22Rv1 (cell line): ENCODE data around the gene ACOT7.

Experiments
- H3K27ac ChIP-seq: fragments of 450-650 bp; 2 replicates; pipeline ENCODE4 v1.5.1; 2017
- ZFX ChIP-seq: fragments of 450-650 bp; IDR thresholded peaks from 2 replicates; pipeline ENCODE4 v1.6.1; 2017; ENCODE audit warnings: antibody characterized with exemption, borderline replicate concordance
- TF ChIP-seq, protein P1 (sequence below): fragments of 450-650 bp; IDR thresholded peaks from 2 replicates; pipeline ENCODE4 v1.5.1; 2017; ENCODE audit warnings: mild to moderate bottlenecking

ACOT7 gene

DNA sequence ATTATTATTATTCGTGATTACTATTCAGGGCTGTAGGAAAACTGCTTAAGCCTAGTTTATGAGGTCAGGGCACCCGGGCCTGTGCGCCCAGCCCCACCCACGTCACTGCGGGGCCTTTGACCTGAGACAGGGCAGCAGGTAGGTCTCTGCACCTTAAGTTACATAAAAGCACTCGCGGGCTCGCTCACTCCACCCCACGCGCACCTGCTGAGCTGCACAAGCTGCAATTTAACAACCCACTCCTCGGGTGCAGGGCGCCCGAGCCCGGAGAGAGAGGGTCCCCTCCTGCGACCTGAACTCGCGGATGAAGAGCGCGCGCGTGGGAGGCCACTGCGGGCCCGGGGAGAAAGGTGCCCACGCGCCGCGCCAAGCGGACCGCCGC is 158.3 kb downstream of the ACOT7 start:
- H3K27ac ChIP-seq, result peak overlapping the region; percentile 81
- no peak for TF ChIP-seq ZFX
- TF ChIP-seq, protein P1, sequence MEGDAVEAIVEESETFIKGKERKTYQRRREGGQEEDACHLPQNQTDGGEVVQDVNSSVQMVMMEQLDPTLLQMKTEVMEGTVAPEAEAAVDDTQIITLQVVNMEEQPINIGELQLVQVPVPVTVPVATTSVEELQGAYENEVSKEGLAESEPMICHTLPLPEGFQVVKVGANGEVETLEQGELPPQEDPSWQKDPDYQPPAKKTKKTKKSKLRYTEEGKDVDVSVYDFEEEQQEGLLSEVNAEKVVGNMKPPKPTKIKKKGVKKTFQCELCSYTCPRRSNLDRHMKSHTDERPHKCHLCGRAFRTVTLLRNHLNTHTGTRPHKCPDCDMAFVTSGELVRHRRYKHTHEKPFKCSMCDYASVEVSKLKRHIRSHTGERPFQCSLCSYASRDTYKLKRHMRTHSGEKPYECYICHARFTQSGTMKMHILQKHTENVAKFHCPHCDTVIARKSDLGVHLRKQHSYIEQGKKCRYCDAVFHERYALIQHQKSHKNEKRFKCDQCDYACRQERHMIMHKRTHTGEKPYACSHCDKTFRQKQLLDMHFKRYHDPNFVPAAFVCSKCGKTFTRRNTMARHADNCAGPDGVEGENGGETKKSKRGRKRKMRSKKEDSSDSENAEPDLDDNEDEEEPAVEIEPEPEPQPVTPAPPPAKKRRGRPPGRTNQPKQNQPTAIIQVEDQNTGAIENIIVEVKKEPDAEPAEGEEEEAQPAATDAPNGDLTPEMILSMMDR, result no peak

DNA sequence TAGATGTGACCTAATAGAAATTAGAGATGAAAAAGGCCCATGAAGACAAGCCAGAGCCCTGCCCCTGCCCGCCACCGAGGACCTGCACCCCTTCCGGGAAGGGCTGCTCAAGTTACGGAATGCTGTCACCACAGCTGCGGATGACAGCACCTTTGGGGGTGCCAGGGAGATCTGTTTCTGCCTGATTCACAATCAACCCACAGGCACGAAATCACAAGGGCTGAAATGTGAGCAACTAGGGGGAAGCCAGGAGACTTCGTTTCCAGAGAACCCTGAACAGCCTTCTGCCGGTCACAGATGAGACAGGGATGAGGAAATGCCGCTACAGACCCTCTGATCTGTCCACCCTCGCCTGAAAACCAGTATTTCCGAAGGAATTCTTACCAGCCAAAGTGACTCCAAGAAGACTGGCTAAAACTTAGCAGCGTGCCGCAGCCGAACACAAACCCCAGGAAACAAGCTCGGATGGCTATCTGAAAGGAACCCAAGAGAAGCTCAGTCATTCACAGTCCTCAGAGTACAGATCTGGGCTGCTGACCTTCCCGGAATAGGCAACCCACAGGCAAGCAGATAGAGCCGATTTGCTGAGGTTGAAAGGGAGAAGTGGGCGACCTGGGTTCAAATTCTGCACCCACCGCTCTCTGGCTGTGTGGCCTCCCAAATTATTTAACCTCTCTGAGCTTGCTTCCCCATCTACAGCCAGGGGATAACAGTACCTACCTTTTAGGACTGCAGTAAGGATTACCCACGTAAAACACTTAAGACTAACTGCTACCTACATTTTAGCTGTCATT is 158.9 kb downstream of the ACOT7 start:
- peak overlapping the region; percentile 81 for H3K27ac ChIP-seq
- TF ChIP-seq, protein P1, result no peak
- TF ChIP-seq ZFX, result no peak

DNA sequence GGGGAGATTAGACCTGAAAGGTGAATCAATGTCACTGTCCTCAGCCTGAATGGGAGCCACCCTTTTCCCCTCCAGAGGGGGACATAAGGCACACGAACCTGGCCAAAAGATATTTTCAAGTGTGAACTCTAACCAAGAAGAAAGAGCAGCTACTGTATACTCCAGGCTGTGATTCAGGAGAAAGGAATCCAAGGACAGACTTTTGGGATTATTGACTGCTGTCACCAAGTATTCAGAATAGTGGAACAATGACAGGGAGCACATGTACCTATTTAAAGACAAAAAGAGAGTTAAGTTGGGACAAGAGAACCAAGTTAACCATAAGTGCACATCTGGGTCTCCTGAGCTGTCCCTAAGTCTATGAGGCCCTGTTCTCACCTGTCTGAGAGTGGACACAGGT is 160.2 kb downstream of the ACOT7 start:
- no peak for TF ChIP-seq ZFX
- TF ChIP-seq, protein P1, result no peak

DNA sequence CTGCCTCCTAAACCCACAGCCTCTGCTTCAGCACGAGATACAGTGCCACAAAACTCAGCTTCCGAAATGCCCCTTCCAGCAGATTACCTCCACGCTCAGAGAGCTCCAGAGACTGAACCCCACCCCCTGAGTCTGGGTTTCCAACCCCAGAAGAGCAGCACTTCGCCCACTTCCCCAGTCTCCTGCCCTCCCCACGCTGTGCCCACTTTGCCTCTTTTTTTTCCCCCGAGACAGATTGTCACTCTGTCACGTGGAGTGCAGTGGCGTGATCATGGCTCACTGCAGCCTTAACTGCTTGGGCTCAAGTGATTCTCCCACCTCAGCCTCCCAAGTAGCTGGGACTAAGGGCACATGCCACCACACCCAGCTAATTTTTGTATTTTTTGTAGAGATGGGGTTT is 167.9 kb downstream of the ACOT7 start:
- no peak for TF ChIP-seq ZFX
- TF ChIP-seq, protein P1, result no peak
- H3K27ac ChIP-seq, result no peak overlapping the region

More for the DNA sequence above, 160.2 kb downstream of the ACOT7 start:
- peak overlapping the region; percentile 7; the same call in 1 of the 2 replicates for H3K27ac ChIP-seq

DNA sequence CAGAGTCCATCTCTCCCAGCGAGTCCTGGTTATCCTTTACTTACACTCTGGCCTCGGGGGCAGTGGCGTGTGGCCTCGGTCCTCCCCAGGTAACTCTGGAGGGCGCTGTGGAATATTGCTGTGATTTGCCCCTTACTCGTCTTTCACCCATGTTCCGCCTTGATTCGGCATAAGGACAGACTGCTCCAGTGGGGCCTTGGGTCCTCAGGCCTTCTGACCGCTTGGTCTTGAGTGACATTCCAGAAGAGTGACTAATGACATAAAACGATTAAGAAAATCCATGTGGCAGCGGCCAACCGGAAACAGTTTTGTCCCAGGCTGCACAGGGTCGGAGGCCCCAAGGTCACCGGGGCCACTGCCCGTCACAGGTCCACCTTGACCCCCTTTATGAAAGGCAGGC is 168.8 kb downstream of the ACOT7 start:
- no peak overlapping the region for H3K27ac ChIP-seq
- TF ChIP-seq, protein P1, result no peak
- TF ChIP-seq ZFX, result no peak

DNA sequence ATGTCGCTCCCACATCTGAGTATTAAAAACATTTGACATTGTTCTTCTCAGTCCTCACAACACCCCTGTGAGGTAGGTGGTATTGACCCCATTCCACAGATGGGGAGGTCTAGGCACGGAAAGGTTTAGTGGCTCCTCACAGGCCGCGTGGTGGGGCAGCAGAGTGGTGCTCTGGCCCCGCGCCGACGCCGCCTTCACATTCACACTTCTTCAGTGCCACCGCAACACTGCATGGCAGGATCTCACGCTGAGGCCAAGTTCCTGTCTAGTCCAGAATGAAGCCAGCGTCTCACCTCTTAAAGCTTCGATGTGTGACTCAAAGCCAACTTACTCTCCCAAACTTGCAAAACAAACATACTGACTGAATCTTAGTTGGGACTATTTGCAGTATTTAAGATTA is 169.9 kb downstream of the ACOT7 start:
- no peak overlapping the region for H3K27ac ChIP-seq
- TF ChIP-seq, protein P1, result no peak
- no peak for TF ChIP-seq ZFX

DNA sequence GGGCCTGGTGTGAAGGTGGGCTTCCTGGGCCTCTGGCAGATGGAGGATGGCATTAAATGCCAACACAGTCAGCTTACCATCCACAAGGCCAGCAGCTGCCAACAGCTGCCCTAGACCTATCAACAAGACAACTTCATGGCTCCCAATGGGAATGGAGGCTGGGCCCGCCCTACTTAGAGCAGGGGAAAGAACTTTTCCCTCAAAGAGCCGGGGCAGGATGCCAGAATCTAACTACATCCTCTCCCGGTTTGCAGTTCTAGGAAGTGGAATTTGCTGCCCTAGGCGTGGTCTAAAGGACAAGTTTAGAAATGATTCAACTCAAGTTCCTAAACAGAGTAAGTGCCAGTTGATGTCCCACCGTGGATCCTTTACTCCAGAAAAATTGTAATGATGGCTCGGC is 170.9 kb downstream of the ACOT7 start:
- no peak for TF ChIP-seq ZFX
- H3K27ac ChIP-seq, result no peak overlapping the region
